Measurements from ENCODE around the gene SLC13A3. TPM values are rescaled to one million over a fixed set of nuclear protein-coding genes. Genes with fewer than 3 reads are reported as not detected.

SLC13A3 gene
- total RNA-seq, 1 donor from 2014 or later: 0.90 TPM

DNA sequence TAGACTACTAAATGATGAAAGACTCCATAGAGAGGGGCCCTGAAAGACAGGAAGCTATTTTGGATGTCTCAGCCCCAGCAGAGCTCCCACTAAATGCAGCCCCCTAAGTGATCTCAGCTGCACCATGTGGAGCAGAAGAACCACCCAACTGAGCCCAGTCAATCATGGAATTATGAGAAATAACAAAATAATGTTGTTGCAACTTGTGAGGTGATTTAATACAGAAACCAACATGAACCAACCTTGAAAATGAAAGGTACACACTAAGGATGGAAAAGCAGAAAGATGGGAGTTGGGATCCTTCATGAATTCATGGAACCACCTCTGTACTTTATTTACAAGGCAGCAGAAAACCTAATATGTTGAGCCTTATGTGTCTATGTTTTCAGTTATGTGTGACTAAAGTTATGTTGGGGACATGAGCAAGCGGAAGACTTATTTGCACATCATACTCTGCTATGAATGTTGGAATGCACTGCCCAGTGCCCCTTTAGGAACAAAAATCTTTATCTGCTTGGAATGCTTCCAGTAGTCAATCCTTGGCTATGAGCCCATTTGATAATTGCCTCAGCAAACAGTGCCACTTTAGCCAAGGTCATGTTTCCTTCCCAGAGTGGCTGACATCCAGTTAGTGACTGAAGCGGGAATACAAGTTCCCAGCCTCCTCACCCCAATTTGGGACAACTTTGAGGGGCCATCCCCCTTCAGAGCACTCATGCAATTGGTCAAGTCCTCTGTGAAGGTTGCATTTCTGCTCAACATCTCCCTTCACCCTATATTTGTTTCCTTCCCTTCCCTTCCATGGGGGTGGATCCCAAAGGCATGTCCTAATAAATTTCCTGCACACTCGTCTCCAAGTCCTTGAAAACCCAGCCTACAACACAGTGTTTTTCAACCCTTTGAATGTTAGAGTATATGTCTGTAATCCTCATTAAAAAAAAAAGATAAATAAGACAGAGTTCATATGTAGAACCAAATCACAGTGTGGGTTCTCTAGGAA is 19.6 kb upstream of the SLC13A3 start:
- H3K27me3 Mint-ChIP-seq (ENCODE audit: unreplicated experiment): peaks cover 1% of the 10 kb centered on the region
- no peaks in the 10 kb centered on the region for H3K4me1 Mint-ChIP-seq (ENCODE audit: unreplicated experiment)
- H3K27ac Mint-ChIP-seq (ENCODE audit: unreplicated experiment): no peak overlapping the region
- no peaks in the 10 kb centered on the region for H3K9me3 Mint-ChIP-seq (ENCODE audit: unreplicated experiment)
- H3K4me3 Mint-ChIP-seq (ENCODE audit: unreplicated experiment): no peak overlapping the region
- no peak for DNase-seq (ENCODE audit: low spot score)
- peaks cover 11% of the 10 kb centered on the region for H3K36me3 Mint-ChIP-seq (ENCODE audit: low read depth, unreplicated experiment)
- TF ChIP-seq, protein P1, sequence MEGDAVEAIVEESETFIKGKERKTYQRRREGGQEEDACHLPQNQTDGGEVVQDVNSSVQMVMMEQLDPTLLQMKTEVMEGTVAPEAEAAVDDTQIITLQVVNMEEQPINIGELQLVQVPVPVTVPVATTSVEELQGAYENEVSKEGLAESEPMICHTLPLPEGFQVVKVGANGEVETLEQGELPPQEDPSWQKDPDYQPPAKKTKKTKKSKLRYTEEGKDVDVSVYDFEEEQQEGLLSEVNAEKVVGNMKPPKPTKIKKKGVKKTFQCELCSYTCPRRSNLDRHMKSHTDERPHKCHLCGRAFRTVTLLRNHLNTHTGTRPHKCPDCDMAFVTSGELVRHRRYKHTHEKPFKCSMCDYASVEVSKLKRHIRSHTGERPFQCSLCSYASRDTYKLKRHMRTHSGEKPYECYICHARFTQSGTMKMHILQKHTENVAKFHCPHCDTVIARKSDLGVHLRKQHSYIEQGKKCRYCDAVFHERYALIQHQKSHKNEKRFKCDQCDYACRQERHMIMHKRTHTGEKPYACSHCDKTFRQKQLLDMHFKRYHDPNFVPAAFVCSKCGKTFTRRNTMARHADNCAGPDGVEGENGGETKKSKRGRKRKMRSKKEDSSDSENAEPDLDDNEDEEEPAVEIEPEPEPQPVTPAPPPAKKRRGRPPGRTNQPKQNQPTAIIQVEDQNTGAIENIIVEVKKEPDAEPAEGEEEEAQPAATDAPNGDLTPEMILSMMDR (IDR thresholded peaks at IDR 0.05; ENCODE audit: unreplicated experiment): no peak

DNA sequence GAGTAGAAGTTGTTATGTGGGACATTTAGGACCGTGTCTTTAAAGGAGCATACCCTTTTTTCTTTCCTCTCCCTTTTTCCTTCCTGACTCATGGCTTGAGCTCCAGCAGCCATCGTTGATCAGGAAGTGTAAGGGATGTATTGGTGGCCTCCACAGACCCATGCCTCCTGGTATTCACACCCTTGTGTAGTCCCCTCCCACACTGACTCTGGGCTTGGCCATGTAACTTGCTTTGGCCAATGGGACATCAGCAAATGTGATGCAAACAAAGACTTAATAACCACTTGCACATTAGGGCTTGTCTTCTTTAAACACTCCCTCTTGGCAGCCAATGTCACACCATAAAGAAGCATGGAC is 18.9 kb upstream of the SLC13A3 start:
- Mint-ChIP-seq H3K27me3 (ENCODE audit: unreplicated experiment) (peaks cover 1% of the 10 kb centered on the region), H3K4me1 (ENCODE audit: unreplicated experiment) (no peaks in the 10 kb centered on the region), H3K27ac (ENCODE audit: unreplicated experiment) (no peak overlapping the region), H3K9me3 (ENCODE audit: unreplicated experiment) (no peaks in the 10 kb centered on the region), H3K4me3 (ENCODE audit: unreplicated experiment) (no peak overlapping the region), H3K36me3 (ENCODE audit: low read depth, unreplicated experiment) (peaks cover 11% of the 10 kb centered on the region)
- no peak for DNase-seq (ENCODE audit: low spot score)
- TF ChIP-seq, protein P1 (IDR thresholded peaks at IDR 0.05; ENCODE audit: unreplicated experiment): no peak

DNA sequence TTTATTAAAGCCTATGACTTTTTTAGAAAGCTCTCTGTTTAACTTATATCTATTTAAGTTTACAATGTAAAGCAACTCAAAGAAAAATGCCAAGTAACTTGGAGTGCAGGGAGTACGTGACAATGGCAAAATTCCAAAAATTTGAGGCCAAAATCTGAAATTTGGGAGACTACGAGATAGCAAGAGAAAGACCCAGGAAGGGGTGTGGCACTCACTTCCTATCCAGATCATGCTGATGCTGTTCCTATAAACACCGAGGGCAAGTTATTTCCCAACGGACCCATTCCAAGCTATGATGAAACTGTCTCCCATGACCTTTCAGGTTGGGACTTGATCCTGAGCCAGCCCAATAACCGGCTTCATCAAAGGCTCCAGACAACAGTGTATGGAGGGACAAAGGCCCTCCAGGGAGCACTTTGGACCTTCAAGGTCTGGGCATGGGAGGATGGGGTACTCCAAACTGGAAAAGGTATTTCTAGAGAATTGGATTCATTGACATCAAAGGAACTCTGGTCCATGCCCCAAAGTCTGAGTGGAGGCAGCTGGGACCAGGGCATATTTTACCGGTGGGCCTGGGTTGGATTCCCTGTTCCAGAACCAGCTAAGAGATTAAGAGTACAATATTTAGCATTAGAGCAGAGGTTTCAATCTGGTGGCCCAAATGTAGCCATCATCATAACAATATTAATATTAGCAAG is 15.7 kb upstream of the SLC13A3 start:
- H3K27me3 Mint-ChIP-seq (ENCODE audit: unreplicated experiment): no peaks in the 10 kb centered on the region
- H3K4me1 Mint-ChIP-seq (ENCODE audit: unreplicated experiment): no peaks in the 10 kb centered on the region
- H3K36me3 Mint-ChIP-seq (ENCODE audit: low read depth, unreplicated experiment): peaks cover 11% of the 10 kb centered on the region
- no peak overlapping the region for H3K27ac Mint-ChIP-seq (ENCODE audit: unreplicated experiment)
- no peaks in the 10 kb centered on the region for H3K9me3 Mint-ChIP-seq (ENCODE audit: unreplicated experiment)
- no peak overlapping the region for H3K4me3 Mint-ChIP-seq (ENCODE audit: unreplicated experiment)
- TF ChIP-seq, protein P1 (IDR thresholded peaks at IDR 0.05; ENCODE audit: unreplicated experiment): no peak
- DNase-seq (ENCODE audit: low spot score): no peak

DNA sequence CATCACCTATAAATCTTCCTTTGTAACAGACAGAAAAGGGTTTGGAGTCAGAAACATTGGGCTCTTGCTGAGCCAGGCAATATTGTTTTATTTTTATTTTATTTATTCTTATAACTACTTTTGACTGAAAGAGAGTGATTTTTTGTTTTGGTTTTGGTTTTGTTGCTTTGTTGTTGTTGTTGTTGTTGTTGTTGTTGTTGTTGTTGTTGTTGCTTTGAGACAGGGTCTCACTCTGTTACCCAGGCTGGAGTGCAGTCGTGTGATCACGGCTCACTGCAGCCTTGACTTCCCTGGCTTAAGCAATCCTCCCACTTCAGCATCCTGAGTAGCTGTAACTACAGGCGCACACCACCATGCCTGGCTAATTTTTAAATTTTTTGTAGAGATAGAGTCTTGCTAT is 15.0 kb upstream of the SLC13A3 start:
- Mint-ChIP-seq H3K4me3 (ENCODE audit: unreplicated experiment) (no peak overlapping the region), H3K4me1 (ENCODE audit: unreplicated experiment) (no peaks in the 10 kb centered on the region), H3K9me3 (ENCODE audit: unreplicated experiment) (no peaks in the 10 kb centered on the region), H3K27ac (ENCODE audit: unreplicated experiment) (no peak overlapping the region), H3K27me3 (ENCODE audit: unreplicated experiment) (no peaks in the 10 kb centered on the region), H3K36me3 (ENCODE audit: low read depth, unreplicated experiment) (peaks cover 9% of the 10 kb centered on the region)
- no peak for DNase-seq (ENCODE audit: low spot score)
- TF ChIP-seq, protein P1 (IDR thresholded peaks at IDR 0.05; ENCODE audit: unreplicated experiment): no peak

DNA sequence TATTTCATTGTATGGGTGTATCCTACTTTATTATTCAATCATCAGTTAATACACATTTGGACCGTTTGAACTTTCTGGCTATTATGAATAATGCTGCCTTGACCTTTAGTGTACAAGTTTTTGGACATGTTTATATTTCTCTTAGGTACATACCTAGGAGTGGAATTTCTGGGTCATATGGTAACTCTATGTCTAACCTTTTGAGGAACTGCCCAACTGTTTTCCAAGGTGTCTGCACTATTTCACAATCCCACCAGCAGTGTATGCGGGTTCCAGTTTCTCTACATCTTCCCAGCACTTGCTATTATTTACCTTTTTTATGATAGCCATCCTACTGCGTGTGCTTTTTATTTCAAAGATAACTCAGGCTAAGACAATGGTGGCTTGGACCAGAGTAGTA is 14.3 kb upstream of the SLC13A3 start:
- Mint-ChIP-seq H3K27me3 (ENCODE audit: unreplicated experiment) (no peaks in the 10 kb centered on the region), H3K27ac (ENCODE audit: unreplicated experiment) (no peak overlapping the region), H3K4me3 (ENCODE audit: unreplicated experiment) (no peak overlapping the region), H3K9me3 (ENCODE audit: unreplicated experiment) (no peaks in the 10 kb centered on the region), H3K4me1 (ENCODE audit: unreplicated experiment) (no peaks in the 10 kb centered on the region), H3K36me3 (ENCODE audit: low read depth, unreplicated experiment) (peaks cover 3% of the 10 kb centered on the region)
- TF ChIP-seq, protein P1 (IDR thresholded peaks at IDR 0.05; ENCODE audit: unreplicated experiment): no peak
- DNase-seq (ENCODE audit: low spot score): no peak

All from endothelial cell (in vitro differentiated cells).